ENCODE data around the gene SLC13A3.

Gene SLC13A3

GRCh38 chr20:46649965-46650542 lies 1.2 kb downstream of the SLC13A3 start:
- no peak for DNase-seq

GRCh38 chr20:46649650-46649949 lies 1.7 kb downstream of the SLC13A3 start:
- no peak for DNase-seq

DNA sequence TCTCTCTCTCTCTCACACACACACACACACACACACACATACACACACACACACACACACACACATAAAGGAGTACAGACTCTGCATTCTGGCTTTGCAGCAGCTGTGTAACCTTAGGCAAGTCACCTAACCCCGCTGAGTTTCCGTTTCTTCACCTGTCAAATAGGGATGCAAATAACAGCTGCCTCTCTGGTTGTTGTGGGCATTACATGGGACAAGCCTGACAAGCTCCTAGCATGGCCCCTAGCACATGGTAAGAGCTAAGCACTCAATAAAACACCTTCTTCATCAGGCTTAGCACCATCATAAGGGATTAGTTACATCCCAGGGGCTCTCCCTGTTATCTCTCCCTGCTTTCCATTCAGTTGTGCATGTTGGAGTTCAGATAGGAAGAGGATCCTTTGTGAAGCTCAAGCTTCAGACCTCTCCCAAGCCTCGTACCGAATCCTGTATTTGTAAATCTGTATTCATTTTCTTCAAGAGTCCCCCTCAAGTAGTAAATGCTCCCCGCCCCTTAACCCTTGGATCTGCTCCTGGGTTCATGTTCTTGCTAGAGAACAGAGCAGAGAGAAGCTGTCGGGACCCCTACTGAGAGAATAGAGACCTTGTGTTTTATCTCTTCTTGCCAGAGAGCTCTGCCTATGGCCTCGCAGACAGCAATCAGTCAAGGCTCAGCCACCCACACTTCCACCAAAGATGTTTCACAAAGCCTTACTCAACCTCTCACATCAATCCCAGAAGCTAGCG lies 2.2 kb downstream of the SLC13A3 start:
- no peak for DNase-seq

GRCh38 chr20:46647469-46647868 lies 3.8 kb downstream of the SLC13A3 start:
- no peak for DNase-seq

- no peak for DNase-seq
These were observed 4.4 kb downstream of the SLC13A3 start for GRCh38 chr20:46646659-46647380.

- no peak for DNase-seq
These were observed 5.1 kb downstream of the SLC13A3 start for GRCh38 chr20:46646122-46646521.

DNA sequence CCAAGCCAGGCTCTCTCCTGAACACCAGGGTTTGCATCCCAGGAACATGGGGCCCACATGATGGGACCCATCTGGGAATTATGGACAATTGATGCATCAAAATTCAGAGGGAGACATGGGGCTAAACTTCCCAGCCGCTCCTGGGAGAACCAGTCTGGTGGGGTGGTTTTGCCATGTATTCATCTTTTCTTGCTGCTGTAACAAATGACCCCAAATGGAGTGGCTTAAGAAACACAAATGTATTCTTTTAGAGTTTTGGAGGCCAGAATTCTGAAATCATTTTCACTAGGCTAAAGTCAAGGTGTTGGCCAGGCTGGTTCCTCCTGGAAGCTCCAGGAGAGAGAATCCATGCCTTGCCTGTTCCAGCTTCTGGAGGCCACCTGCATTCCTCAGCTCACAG lies 6.5 kb downstream of the SLC13A3 start:
- no peak for DNase-seq

- DNase-seq, result no peak
These were observed 7.1 kb downstream of the SLC13A3 start for GRCh38 chr20:46644160-46644559.

DNA sequence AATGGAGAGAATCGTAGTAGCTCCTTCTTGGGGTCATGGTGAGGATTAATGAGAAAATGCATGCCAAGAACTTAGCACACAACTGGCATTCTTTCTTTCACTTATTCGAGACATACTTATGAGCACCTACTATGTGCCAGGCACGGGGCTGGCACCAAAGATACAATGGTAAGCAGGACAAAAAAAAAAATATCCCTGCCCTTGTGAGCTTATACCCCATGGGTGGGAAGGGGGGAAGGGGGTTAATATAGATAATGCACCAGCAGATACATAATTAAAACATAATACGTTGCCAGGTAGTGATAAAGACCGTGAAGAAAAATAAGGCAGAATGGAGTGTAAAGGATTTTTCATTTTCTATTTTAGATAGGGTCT lies 8.3 kb downstream of the SLC13A3 start:
- no peak for DNase-seq

GRCh38 chr20:46642265-46642968 lies 8.8 kb downstream of the SLC13A3 start:
- DNase-seq, result no peak

DNA sequence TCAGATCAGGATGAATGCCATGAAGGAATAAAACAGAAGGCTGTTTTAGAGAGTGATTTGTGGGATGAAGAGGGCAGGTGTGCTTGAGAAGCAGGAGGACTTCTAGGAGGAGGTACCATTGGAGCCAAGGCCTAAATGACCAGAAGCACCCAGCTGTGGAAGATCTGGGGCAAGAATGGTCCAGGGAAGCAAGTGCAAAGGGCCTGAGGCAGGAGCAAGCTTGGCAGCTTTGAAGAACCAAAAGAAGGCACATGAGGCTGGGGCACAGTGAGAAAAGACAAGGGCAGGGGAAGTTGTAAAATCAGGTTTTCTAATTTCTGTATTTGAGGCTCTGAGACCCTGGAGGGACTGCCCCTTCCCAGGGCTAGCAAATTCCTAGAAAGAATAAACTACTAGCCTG lies 9.8 kb downstream of the SLC13A3 start:
- DNase-seq, result no peak

- no peak for DNase-seq
These were observed 10.5 kb downstream of the SLC13A3 start for GRCh38 chr20:46640536-46641311.

DNA sequence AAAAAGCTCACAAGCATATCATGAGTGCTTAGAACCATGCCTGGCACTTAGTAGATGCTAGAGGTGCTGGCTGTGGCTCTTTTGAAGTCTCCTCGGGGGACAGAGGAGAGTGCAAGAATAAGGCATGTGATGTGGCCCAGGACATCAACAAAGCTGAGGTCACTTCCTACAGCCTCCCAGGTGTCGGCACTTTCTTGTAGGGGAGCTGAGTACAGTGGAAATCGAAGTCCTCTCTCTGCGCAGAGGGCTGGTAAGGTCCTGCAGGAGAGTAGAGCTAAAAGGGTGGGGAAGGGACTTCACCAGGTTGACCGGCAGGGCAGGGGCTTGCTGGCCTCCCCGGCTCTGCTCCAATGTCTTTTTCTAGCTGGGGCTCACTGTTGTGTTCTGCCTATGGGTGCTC lies 11.2 kb downstream of the SLC13A3 start:
- no peak for DNase-seq

DNA sequence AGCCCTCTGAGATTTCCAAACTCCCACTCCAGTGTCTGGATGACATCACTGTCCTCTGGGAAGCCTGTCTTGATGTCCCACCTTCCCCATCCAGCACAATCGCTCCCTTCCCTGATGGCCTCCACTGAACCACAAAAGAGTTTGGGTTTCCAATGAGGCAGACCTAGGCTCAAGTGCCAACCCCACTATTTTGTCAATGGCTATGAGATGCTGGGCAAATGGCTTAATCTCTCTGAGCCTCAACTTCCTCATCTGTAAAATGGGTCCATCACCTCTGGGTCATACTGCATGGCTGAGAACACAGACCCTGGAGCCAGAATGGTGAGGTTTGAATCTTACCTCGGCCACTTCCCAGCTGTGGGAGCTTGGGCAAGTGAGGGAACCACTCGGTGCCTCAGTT lies 11.7 kb downstream of the SLC13A3 start:
- no peak for DNase-seq

DNA sequence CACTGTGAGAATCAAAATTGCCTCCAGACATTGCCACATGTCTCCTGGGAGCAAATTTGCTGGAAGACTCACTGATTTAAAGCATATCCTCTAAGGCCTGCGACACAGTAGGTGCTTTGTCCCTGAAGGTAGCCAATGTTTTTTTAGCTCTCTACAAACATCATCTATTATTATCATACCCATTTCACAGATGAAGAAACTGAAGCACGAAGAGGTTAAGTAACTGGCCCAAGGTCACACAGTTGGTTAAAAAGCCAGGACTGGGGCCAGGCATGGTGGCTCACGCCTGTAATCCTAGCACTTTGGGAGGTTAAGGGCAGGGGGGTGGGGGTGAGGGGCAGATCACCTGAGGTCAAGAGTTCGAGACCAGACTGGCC lies 12.4 kb downstream of the SLC13A3 start:
- DNase-seq, result no peak

DNA sequence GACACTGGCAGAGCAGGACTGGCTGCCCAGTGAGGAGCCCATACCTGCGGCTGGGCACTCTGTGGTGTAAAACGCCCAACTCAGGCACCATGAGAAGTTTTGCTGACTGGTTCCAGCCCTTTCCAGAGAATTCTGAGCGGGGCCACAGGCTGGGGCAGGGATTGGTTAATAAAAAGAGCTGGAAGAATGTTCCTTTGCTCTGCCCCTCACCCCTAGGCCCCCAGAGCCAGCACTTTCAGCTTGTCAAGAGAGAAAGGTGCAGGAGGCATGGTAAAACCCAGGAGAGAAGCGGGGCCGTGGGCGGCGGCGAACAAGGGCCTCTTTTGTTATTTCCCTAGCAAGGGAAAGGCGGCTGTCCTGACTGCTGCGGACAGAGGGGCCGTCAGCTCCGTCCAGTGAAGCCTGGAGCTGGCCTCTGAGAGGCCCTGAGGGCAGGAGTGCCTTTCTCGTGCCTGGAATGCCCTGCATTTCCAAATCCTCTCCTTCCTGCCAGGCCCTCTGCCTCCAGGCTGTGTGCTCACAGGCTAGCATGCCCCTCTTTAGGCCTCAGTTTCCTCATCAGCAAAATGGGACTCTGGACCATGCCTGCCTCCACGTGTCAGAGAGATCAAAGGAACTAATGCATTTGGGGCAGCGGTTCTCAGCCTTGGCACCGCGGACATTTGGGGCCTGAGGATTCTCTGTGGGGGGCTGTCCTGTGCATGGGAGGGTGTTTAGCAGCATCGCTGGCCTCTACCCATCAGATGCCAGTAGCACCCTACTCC lies 12.9 kb downstream of the SLC13A3 start:
- no peak for DNase-seq

DNA sequence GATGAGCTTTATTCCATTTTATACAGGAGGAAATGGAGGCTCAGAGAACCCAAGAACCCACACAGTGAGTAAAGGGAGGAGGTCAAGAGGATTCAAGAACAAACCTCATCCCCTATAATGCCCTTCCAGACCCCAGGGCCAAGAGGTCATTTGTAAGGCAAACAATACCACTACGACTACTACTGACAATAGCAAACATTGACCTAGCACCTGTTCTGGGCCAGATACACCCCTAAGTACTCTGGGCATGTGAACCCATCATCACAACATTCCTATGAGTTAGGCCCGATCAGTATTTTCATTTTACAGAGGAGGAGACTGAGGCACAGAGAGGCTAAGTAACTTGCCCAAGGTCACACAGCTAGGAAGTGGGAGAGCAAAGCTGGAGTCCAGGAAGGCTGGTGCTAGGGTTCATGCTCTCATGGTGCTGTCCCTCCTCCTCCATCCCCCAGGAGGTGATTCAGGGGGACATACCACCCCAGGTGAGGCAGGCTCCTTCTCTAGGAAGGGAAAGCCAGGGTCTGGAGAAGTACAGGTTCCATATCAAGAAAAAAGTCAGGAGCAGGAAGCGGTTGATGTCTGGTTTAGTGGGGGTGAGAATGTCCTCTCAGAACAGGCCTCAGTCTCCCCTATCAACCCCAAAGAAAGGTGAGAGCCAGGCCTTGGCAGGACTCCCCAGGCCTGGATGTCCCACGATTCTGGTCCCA lies 13.7 kb downstream of the SLC13A3 start:
- DNase-seq, result no peak

GRCh38 chr20:46637020-46637419 lies 14.2 kb downstream of the SLC13A3 start:
- no peak for DNase-seq

DNA sequence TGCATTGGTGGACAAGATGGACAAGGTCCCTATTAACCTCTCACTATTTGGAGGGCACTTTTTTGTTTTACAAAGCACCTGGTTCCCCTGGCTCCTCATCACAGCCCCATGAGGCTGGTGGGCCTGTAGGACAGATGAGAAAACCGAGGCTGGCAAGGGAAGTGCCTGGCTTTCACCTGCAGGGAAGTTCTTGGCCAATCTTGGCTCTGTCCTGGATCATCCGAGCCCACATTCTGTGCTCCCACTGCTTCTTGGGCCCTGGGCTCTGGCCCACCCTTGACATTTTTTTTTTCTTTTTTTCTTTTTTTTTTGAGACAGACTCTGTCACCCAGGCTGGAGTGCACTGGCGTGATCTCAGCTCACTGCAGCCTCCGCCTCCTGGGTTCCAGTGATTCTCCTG lies 14.7 kb downstream of the SLC13A3 start:
- DNase-seq, result no peak

- no peak for DNase-seq
These were observed 15.6 kb downstream of the SLC13A3 start for GRCh38 chr20:46635514-46636136.

DNA sequence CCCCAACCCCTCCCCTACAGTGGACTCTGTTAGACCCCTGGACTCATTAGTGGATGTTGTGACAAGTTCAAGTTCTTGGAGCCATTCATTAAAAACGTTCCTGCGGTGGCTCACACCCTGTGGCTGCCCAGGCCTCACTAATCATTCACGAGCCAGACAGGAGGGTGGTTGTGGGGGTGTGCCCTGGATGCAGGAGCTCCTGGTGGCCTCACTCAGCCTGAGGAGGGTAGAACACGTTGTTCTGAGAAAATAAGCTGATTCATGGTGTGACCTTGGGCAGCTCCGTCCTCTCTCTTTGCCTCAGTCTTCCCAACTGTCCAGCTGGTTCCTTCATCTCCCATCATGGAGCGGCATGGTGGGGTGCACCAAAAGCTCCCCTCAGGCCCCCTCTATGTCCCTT lies 16.7 kb downstream of the SLC13A3 start:
- DNase-seq, result no peak
